Osteocyte (in vitro differentiated cells): ENCODE results near the gene PREX1. TPM values are rescaled to one million over a fixed set of nuclear protein-coding genes. Genes with fewer than 3 reads are reported as not detected.
"Not testable (repeated sequence)": the region's sequence is repeated elsewhere in the genome, so short reads cannot be mapped to it uniquely, and the experiment has no call there.

Source experiments
- DNase-seq: peaks from one replicate; pipeline ENCODE4 v3.0.0; 2021; ENCODE audit warnings: mixed read lengths; ENCODE audit not compliant: unreplicated experiment; ENCODE audit errors: extremely low spot score
- H3K27ac Mint-ChIP-seq: one replicate; pipeline ENCODE4 v1.8.0; 2021; ENCODE audit warnings: mild to moderate bottlenecking, mixed read lengths; ENCODE audit not compliant: unreplicated experiment
- H3K27me3 Mint-ChIP-seq: one replicate; pipeline ENCODE4 v1.8.0; 2021; ENCODE audit warnings: mixed read lengths; ENCODE audit not compliant: unreplicated experiment
- H3K36me3 Mint-ChIP-seq: one replicate; pipeline ENCODE4 v1.8.0; 2021; ENCODE audit warnings: mixed read lengths; ENCODE audit not compliant: unreplicated experiment
- H3K4me1 Mint-ChIP-seq: one replicate; pipeline ENCODE4 v1.8.0; 2021; ENCODE audit warnings: mixed read lengths; ENCODE audit not compliant: unreplicated experiment
- H3K4me3 Mint-ChIP-seq: one replicate; pipeline ENCODE4 v1.8.0; 2021; ENCODE audit warnings: mild to moderate bottlenecking, moderate library complexity, mixed read lengths; ENCODE audit not compliant: unreplicated experiment
- H3K9me3 Mint-ChIP-seq: one replicate; pipeline ENCODE4 v1.8.0; 2021; ENCODE audit warnings: mixed read lengths; ENCODE audit not compliant: unreplicated experiment
- CTCF ChIP-seq: fragments of 200-600 bp; sonication (generic); IDR thresholded peaks from 2 replicates; pipeline ENCODE4 v1.5.0; 2021; ENCODE audit warnings: antibody characterized with exemption, mild to moderate bottlenecking, moderate library complexity
- long read RNA-seq: library from polyadenylated mRNA; unstranded; transcript quantifications from one replicate; pipeline ENCODE4 v2.0.0, GENCODE V29; 2021
- total RNA-seq: library from RNA; stranded (reverse); gene quantifications from 2 replicates; pipeline ENCODE4 v1.2.1, GENCODE V29; 2021

Gene PREX1
- 22.2 and 24.2 TPM in 2 replicates for total RNA-seq
- long read RNA-seq, partial matches to known transcripts, result 10 of 11 reads
- long read RNA-seq, other reads (novel, unspliced or antisense), result 1 of 11 reads

GRCh38 chr20:48827855-48828733 is at the start of gene PREX1:
Gene PREX1 (minus strand): TSS chr20:48827999. CDS start chr20:48827860, 139 bp downstream.
- DNase-seq, result peak; percentile 89
- H3K27ac Mint-ChIP-seq, result peak within 1 kb of the TSS; percentile 61
- TF ChIP-seq CTCF, result peak; percentile 6
- H3K36me3 Mint-ChIP-seq, result no peaks in the 10 kb centered on the region
- H3K27me3 Mint-ChIP-seq, result no peaks in the 10 kb centered on the region
- H3K4me3 Mint-ChIP-seq, result peak within 1 kb of the TSS; percentile 91
- H3K4me1 Mint-ChIP-seq, result peaks cover 58% of the 10 kb centered on the region
- no peaks in the 10 kb centered on the region for H3K9me3 Mint-ChIP-seq

GRCh38 chr20:48877304-48877703 is 49.5 kb upstream of the PREX1 start:
- TF ChIP-seq CTCF, result no peak
- Mint-ChIP-seq H3K27me3 (no peaks in the 10 kb centered on the region), H3K27ac (no peak overlapping the region), H3K4me3 (no peak overlapping the region), H3K36me3 (no peaks in the 10 kb centered on the region), H3K9me3 (no peaks in the 10 kb centered on the region), H3K4me1 (peaks cover 6% of the 10 kb centered on the region)
- no peak for DNase-seq

GRCh38 chr20:48875914-48876240 is 48.1 kb upstream of the PREX1 start:
- no peaks in the 10 kb centered on the region for H3K36me3 Mint-ChIP-seq
- H3K9me3 Mint-ChIP-seq, result no peaks in the 10 kb centered on the region
- H3K4me1 Mint-ChIP-seq, result peaks cover 6% of the 10 kb centered on the region
- no peak for TF ChIP-seq CTCF
- no peak overlapping the region for H3K27ac Mint-ChIP-seq
- H3K27me3 Mint-ChIP-seq, result peaks cover 2% of the 10 kb centered on the region
- DNase-seq, result no peak
- no peak overlapping the region for H3K4me3 Mint-ChIP-seq

GRCh38 chr20:48875233-48875913 is 47.6 kb upstream of the PREX1 start:
- no peak for TF ChIP-seq CTCF

GRCh38 chr20:48869442-48869841 is 41.6 kb upstream of the PREX1 start:
- not testable (repeated sequence) for H3K36me3 Mint-ChIP-seq, H3K27ac Mint-ChIP-seq, H3K4me3 Mint-ChIP-seq, H3K9me3 Mint-ChIP-seq, H3K4me1 Mint-ChIP-seq, DNase-seq
- peaks cover 34% of the 10 kb centered on the region for H3K27me3 Mint-ChIP-seq

More at GRCh38 chr20:48875233-48875913, 47.6 kb upstream of the PREX1 start:
- DNase-seq, result no peak
- no peaks in the 10 kb centered on the region for H3K9me3 Mint-ChIP-seq
- H3K27ac Mint-ChIP-seq, result no peak overlapping the region
- H3K4me3 Mint-ChIP-seq, result no peak overlapping the region
- H3K27me3 Mint-ChIP-seq, result peaks cover 2% of the 10 kb centered on the region
- peaks cover 6% of the 10 kb centered on the region for H3K4me1 Mint-ChIP-seq
- no peaks in the 10 kb centered on the region for H3K36me3 Mint-ChIP-seq
